Activated naive CD8-positive, alpha-beta T cell (primary cell): ENCODE measurements around the gene MYL12A.

Experiments used
- H3K27ac Mint-ChIP-seq: one replicate; pipeline ENCODE4 v1.8.0; 2021; ENCODE audit warnings: mixed read lengths
- H3K27me3 Mint-ChIP-seq: one replicate; pipeline ENCODE4 v1.8.0; 2021; ENCODE audit warnings: mixed read lengths
- H3K36me3 Mint-ChIP-seq: one replicate; pipeline ENCODE4 v1.8.0; 2021; ENCODE audit warnings: mixed read lengths
- H3K4me1 Mint-ChIP-seq: one replicate; pipeline ENCODE4 v1.8.0; 2021; ENCODE audit warnings: low read depth, mixed read lengths
- H3K4me3 Mint-ChIP-seq: one replicate; pipeline ENCODE4 v1.8.0; 2021; ENCODE audit warnings: mild to moderate bottlenecking, mixed read lengths
- H3K9me3 Mint-ChIP-seq: one replicate; pipeline ENCODE4 v1.8.0; 2021; ENCODE audit warnings: low read depth, mixed read lengths

MYL12A gene

GRCh38 chr18:3238742-3239141, 8.9 kb upstream of the MYL12A start:
- Mint-ChIP-seq H3K4me1 (peaks cover 4% of the 10 kb centered on the region), H3K27me3 (no peaks in the 10 kb centered on the region), H3K36me3 (peaks cover 14% of the 10 kb centered on the region), H3K4me3 (no peak overlapping the region), H3K27ac (no peak overlapping the region), H3K9me3 (peaks cover 8% of the 10 kb centered on the region)

DNA sequence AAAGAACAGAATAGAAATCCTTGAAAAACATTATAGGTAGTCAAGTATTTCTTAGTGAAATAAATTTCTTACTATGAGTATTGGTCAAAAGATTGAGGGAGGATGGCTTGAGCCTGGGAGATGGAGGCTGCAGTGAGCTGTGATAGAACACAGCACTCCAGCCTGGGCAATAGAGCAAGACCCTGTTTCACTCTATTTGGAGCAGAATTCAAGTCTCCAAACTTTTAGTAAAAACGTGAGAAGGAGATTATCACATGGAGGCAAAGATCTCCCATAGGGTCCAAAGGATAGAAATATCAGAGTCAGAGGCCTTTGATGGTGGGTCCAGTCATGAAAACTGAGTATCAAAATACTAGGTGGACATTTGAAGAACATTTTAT, 2.4 kb upstream of the MYL12A start:
- H3K4me3 Mint-ChIP-seq = peak overlapping the region; percentile 97
- peak overlapping the region; percentile 99 for H3K27ac Mint-ChIP-seq
- H3K9me3 Mint-ChIP-seq = peaks cover 8% of the 10 kb centered on the region
- peaks cover 18% of the 10 kb centered on the region for H3K36me3 Mint-ChIP-seq
- peaks cover 31% of the 10 kb centered on the region for H3K4me1 Mint-ChIP-seq
- H3K27me3 Mint-ChIP-seq = no peaks in the 10 kb centered on the region

- Mint-ChIP-seq H3K27me3 (no peaks in the 10 kb centered on the region), H3K9me3 (peaks cover 8% of the 10 kb centered on the region), H3K4me1 (peaks cover 37% of the 10 kb centered on the region), H3K36me3 (peaks cover 11% of the 10 kb centered on the region), H3K4me3 (peak overlapping the region; percentile 97), H3K27ac (peak overlapping the region; percentile 99)
These were observed 1.6 kb upstream of the MYL12A start for GRCh38 chr18:3245853-3246634.

DNA sequence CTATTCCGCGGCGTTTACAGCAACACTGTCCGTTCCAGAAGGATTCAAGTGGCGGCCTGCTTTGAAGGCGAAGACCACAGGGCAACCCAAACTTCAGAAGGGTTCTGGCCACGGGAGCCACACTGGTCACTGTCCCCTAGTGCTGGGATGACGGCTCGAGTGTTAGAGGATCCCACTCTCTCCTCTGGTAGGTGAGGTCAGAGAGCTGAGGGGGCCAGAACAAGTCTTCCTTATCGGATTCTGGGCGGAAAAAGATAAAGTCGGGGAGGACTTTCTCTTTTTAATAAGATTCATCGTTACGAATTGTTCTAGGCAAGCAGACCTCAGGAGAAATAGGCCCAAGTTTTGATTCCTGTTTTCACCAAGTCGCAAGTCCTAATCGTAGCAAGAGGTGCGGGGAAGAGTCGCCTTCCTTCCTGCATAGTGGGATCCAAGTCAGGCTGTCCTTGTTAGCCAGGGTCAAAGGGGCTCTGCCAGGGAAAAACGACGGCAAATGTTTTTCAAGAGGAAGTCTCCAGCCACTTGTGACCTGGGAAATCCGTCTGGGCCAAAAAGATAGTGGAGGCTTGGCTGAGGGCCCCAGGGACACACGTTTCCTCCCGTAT, 864 bp upstream of the MYL12A start:
- Mint-ChIP-seq H3K36me3 (peaks cover 11% of the 10 kb centered on the region), H3K4me3 (peak overlapping the region; percentile 97), H3K27me3 (no peaks in the 10 kb centered on the region), H3K27ac (peak overlapping the region; percentile 99), H3K4me1 (peaks cover 43% of the 10 kb centered on the region), H3K9me3 (peaks cover 8% of the 10 kb centered on the region)

- H3K9me3 Mint-ChIP-seq = peaks cover 2% of the 10 kb centered on the region
- peaks cover 57% of the 10 kb centered on the region for H3K4me1 Mint-ChIP-seq
- no peaks in the 10 kb centered on the region for H3K27me3 Mint-ChIP-seq
- H3K36me3 Mint-ChIP-seq = peaks cover 9% of the 10 kb centered on the region
- H3K27ac Mint-ChIP-seq = peak overlapping the region; percentile 93
- peak overlapping the region; percentile 97 for H3K4me3 Mint-ChIP-seq
These were observed 559 bp downstream of the MYL12A start for GRCh38 chr18:3248062-3248657.

DNA sequence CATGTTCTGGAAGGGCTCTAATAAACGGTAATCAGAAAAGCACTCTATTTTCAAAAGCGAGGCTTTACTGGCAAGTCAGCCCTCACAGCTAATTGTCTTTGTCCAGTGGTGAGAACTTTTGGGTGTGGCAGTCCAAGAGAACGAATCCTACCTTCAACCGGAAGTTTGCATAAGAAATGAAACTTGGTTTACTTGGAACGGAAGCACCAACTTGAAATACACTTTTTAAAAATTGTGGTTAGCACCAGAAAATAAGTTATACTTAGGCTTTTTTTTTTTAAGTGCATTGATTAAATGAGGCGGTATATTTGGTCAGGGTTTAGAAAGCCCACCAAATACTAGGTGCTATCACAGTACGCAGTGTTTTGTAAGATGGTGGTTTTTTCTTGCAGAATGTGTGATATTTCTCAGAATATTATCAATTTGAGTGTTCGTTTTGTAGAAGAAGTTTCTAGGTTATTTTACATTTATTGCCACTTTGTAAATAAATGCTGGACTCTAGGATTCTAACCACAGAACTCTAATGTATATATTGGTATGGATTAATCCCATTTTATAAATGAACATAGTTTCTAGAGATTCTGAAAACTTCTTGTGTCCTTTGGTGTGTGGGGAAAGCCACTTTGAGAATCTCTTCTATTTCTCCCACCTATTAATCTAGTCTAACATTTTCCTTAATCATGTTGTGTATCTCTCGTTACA, 1.2 kb downstream of the MYL12A start:
- no peaks in the 10 kb centered on the region for H3K27me3 Mint-ChIP-seq
- H3K4me1 Mint-ChIP-seq = peaks cover 61% of the 10 kb centered on the region
- peak overlapping the region; percentile 97 for H3K4me3 Mint-ChIP-seq
- no peaks in the 10 kb centered on the region for H3K9me3 Mint-ChIP-seq
- peak overlapping the region; percentile 93 for H3K27ac Mint-ChIP-seq
- peaks cover 14% of the 10 kb centered on the region for H3K36me3 Mint-ChIP-seq

DNA sequence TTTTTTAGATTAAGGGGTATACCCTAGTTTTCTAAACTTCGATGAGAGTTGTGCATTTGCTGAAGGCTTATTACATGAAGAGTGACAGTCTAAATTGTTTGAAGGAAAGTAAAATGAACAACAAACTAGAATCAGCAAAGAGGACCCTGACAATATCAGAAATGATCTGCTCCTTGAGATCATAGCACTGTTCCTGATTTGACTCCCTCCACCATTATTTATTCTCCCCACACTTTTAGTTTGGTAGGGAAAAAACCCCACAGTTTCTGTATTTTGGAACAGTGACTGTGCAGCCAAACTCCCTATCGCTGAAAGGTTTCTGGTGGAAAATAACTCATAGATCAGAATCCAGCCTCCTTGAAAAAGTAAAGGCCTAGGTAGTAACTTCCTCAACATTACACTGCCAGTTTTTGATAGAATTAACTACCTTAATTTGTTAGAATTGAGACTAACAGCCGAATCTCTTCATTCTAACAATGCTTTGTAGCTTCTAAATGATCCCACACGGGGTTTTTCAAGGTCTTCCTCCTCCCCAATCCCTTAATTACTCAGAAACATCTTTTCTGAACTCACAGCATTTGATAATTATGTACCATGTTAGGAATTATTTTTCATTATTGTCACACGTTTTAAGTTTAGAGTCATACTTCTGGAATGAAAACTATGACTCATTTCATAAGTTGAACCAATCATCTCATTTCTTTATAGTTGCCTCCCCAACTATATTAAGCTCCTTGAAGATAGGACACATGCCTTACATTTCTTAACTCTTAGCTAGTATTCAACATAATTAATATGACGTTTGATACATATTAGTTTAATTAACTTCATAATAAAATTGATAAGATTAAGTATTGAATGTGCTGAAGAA, 2.9 kb downstream of the MYL12A start:
- H3K4me1 Mint-ChIP-seq = peaks cover 67% of the 10 kb centered on the region
- H3K4me3 Mint-ChIP-seq = peak overlapping the region; percentile 97
- H3K27me3 Mint-ChIP-seq = no peaks in the 10 kb centered on the region
- peaks cover 22% of the 10 kb centered on the region for H3K36me3 Mint-ChIP-seq
- no peaks in the 10 kb centered on the region for H3K9me3 Mint-ChIP-seq
- peak overlapping the region; percentile 93 for H3K27ac Mint-ChIP-seq

- Mint-ChIP-seq H3K27ac (peak overlapping the region; percentile 88), H3K9me3 (no peaks in the 10 kb centered on the region), H3K27me3 (no peaks in the 10 kb centered on the region), H3K4me3 (peak overlapping the region; percentile 73), H3K4me1 (peaks cover 65% of the 10 kb centered on the region), H3K36me3 (peaks cover 26% of the 10 kb centered on the region)
These were observed 3.8 kb downstream of the MYL12A start for GRCh38 chr18:3251249-3251962.

DNA sequence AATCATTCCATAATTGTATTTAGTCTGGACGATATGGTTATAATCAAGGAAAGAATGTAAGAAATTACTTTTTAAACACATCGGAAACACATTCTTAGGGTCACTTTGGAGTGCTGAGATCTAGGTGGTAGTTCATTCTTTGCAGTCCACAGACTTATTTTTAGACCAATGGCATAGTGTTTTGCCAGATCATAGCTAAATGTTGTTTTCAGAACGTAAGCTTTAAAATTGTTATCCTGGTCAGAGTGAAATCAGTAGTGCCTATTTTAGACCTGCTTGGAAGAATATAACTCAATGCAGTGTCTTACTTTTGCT, 4.3 kb downstream of the MYL12A start:
- Mint-ChIP-seq H3K4me1 (peaks cover 67% of the 10 kb centered on the region), H3K27ac (peak overlapping the region; percentile 88), H3K36me3 (peaks cover 26% of the 10 kb centered on the region), H3K27me3 (no peaks in the 10 kb centered on the region), H3K4me3 (peak overlapping the region; percentile 73), H3K9me3 (no peaks in the 10 kb centered on the region)

- peak overlapping the region; percentile 62 for H3K4me3 Mint-ChIP-seq
These were observed 5.2 kb downstream of the MYL12A start for GRCh38 chr18:3252843-3253242.

DNA sequence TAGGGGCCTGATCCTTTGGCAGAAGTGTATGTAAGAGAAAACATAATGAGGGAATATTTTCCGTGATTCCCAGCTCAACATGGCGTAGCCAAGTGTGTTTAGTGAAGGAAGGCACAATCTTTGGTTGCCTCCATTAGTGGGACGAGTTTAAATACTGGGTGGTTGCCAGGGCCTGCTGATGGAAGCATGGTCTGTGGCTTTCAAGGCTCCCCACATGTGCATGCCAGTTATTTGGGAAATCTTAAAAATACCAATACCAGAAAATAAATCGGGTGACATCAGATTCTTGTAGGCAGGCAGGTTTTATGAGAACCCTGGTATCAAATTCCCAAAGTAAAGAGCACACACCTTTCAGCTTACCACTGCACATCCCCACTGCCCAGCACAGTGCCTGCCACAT, 7.1 kb downstream of the MYL12A start:
- Mint-ChIP-seq H3K27ac (peak overlapping the region; percentile 88), H3K9me3 (no peaks in the 10 kb centered on the region), H3K4me3 (no peak overlapping the region), H3K27me3 (no peaks in the 10 kb centered on the region), H3K4me1 (peaks cover 89% of the 10 kb centered on the region), H3K36me3 (peaks cover 30% of the 10 kb centered on the region)

More at GRCh38 chr18:3252843-3253242, 5.2 kb downstream of the MYL12A start:
- Mint-ChIP-seq H3K9me3 (no peaks in the 10 kb centered on the region), H3K27me3 (no peaks in the 10 kb centered on the region), H3K36me3 (peaks cover 31% of the 10 kb centered on the region), H3K4me1 (peaks cover 76% of the 10 kb centered on the region), H3K27ac (peak overlapping the region; percentile 88)

- Mint-ChIP-seq H3K27ac (peak overlapping the region; percentile 70), H3K27me3 (no peaks in the 10 kb centered on the region), H3K4me1 (peaks cover 90% of the 10 kb centered on the region), H3K36me3 (peaks cover 30% of the 10 kb centered on the region), H3K4me3 (no peak overlapping the region), H3K9me3 (no peaks in the 10 kb centered on the region)
These were observed 8.1 kb downstream of the MYL12A start for GRCh38 chr18:3255611-3256165.

- peak overlapping the region; percentile 100 for H3K27ac Mint-ChIP-seq
- no peaks in the 10 kb centered on the region for H3K9me3 Mint-ChIP-seq
- peaks cover 86% of the 10 kb centered on the region for H3K4me1 Mint-ChIP-seq
- peak overlapping the region; percentile 36 for H3K4me3 Mint-ChIP-seq
- H3K36me3 Mint-ChIP-seq = peaks cover 30% of the 10 kb centered on the region
- no peaks in the 10 kb centered on the region for H3K27me3 Mint-ChIP-seq
These were observed 9.4 kb downstream of the MYL12A start for GRCh38 chr18:3256693-3257626.
